ENCODE results near the gene MEX3D. TPM values are rescaled to one million over a fixed set of nuclear protein-coding genes. Genes with fewer than 3 reads are reported as not detected.
A peak's percentile ranks its signal among the peaks of the same experiment; 100 is the strongest.

The MEX3D gene
- total RNA-seq, 1 experiment from 2014 or later: 105 TPM

GRCh38 chr19:1599460-1599846, 31.3 kb upstream of the MEX3D start:
- in situ Hi-C loops (cut with HindIII; ENCODE audit: low sequenced_read_pairs): no loop called here
- DNase-seq (ENCODE audit: low spot score): no peak

DNA sequence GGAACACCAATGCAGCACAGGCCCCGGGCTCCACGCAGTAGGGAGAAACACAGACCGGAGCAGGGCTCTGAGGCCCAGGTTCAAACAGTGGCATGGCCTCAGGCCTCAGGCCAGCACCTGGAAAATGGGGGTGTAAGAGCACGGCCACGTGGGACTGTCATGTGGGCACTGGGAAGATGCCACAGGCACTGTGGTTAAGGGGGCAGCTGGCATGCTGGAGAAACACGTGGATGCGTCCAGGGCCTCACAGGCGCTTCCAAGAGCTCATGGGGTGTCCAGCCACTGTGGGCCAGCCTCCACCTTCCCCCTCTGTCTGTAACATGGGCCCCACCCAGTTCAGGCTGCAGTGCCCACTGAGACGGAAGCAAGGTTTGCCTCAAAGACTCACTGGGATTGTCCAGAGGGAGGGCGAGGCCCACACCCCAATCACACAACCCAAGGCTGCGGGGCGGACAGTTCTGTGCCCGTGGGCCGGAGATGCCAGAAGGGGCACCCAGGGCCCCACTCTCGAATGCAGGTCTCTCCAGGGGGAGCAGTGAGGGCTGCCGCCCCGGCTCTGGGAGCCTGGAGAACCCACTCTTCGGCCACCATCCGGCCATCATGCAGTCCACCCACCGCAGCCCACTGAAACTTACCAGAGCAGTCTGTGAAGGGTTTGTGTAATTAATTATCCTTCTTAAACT, 30.8 kb upstream of the MEX3D start:
- DNase-seq (ENCODE audit: low spot score): no peak
- in situ Hi-C loops (cut with HindIII; ENCODE audit: low sequenced_read_pairs): no loop called here

DNA sequence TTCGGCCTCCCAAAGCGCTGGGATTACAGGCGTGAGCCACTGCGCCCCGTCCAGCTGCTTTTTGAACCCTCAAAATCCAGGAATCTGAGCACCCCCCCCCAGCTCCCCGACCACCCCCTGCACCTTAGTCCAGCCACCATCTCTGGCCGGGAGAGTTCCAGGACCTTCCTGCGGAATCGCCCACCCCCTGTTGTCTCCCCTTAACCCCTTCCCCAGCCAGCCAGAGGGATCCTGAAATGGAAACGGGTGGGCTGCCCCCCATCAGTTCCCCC, 25.3 kb upstream of the MEX3D start:
- in situ Hi-C loops (cut with HindIII; ENCODE audit: low sequenced_read_pairs): no loop called here
- DNase-seq (ENCODE audit: low spot score): no peak

DNA sequence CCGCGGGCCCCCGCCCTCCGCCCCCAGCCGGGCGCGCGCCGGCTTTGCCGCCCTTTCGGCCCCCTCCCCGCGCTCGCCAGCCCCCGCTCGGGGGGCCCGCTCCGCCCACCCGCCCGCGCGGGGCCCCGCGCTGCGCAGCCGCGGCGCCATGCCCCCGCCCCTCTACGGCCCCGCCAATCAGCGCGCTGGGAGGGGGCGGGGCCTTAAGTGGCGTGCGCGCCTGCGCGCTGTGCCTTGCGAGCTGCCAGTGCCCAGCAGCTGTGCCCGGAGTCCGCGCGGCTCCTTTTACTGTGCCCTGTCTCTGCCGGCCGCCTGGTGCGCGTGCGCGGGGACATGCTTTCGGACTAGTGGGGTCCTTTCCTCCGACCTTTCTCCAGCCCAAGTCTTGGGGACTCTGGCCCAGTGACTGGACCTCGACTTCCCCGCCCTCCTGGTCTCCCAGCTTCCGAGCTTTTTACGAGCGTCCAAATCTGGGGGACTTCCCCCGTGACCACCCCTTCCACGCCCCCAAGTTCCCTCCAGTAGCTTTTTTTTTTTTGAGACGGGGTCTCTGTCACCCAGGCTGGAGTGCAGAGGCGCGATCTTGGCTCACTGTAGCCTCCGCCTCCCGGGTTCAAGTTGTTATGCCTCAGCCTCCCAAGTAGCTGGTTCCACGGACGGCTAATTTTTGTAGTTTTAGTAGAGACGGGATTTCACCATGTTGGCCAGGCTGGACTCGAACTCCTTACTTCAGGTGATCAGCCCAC, 24.8 kb upstream of the MEX3D start, which contains the start of gene MBD3:
TSS of gene MBD3 (minus strand) at position 111 of the 746 bp plus-strand sequence. CDS start 234 bp downstream, outside the sequence.
- DNase-seq (ENCODE audit: low spot score): peak; percentile 93
- in situ Hi-C loops (cut with HindIII; ENCODE audit: low sequenced_read_pairs): no loop called here

DNA sequence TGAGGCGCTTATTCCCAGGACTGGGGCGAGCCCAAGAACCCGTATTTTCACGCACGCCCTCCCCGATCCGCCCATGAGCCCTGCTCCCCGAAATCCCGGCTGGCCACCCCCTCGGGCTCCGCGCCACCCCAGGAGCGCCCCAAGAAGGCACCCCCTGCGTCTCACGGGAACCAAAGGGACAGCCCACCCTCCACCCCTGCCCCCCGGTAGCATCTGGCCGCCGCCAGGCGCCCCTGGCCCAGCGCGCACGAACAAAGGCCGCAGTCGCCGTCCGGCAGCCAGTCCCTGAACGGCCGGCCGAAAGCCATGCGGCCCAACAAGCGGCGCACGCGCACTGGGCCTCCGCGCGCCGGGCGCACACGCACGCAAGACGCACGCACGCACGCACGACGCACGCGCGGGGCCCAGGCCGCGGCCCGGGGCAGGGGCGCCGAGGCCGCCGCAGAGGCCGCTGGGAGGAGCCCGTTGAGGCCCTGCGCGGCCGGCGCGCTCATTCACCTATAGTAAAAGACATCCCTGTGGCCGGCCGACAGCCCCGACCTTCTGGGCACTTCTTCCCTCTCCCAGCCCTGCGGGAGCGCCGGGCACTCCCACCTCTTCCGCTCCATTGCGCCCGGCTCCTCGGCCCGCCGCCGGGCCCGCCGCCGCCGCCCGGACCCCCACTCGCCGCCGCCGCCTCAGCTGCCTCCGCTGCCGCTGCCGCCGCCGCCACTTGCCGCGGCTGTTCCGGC, 24.1 kb upstream of the MEX3D start:
- DNase-seq (ENCODE audit: low spot score): peak; percentile 80
- in situ Hi-C loops (cut with HindIII; ENCODE audit: low sequenced_read_pairs): no loop called here

GRCh38 chr19:1591421-1592023, 23.4 kb upstream of the MEX3D start:
- DNase-seq (ENCODE audit: low spot score): no peak

GRCh38 chr19:1590641-1591397, 22.7 kb upstream of the MEX3D start:
- in situ Hi-C loops (cut with HindIII; ENCODE audit: low sequenced_read_pairs): no loop called here
- DNase-seq (ENCODE audit: low spot score): no peak

More at GRCh38 chr19:1591421-1592023, 23.4 kb upstream of the MEX3D start:
- in situ Hi-C loops (cut with HindIII; ENCODE audit: low sequenced_read_pairs): no loop called here

DNA sequence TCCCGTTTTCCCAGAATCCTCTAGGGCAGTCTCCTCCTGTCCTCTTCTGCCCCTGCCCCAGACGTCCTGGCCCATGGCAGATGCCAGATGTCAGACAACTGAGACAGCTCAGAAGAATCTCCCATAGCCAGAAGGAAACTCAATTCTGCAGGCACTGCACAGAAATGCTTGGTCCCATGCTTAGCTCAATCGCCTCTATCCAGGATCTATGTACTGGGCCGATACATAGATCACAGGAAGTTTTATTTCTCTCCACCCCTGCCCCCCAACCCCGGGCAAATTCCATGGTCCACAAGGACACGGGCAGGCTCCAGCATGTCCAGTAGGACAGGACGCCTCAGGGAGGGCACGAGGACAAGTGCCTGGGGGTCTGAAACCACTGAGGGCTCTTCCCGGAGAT, 19.7 kb upstream of the MEX3D start:
- in situ Hi-C loops (cut with HindIII; ENCODE audit: low sequenced_read_pairs): no loop called here
- no peak for DNase-seq (ENCODE audit: low spot score)

DNA sequence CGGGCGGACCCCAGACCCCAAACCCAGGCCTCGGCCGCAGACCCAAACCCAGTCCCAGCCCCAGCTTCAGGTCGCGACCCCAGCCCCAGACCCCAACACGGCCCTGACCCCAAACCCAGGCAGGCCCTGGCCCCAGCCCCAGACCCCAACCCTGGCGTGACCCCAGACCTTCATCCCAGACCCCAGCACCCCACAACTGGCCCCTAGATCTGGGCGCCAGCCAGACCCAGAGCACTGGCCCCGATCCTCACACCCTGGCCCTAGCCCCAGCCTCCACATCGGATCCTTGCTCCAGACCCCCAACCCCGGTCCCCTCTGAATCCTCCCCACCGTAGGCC, 17.1 kb upstream of the MEX3D start:
- no peak for DNase-seq (ENCODE audit: low spot score)
- in situ Hi-C loops (cut with HindIII; ENCODE audit: low sequenced_read_pairs): no loop called here

- no peak for DNase-seq (ENCODE audit: low spot score)
- in situ Hi-C loops (cut with HindIII; ENCODE audit: low sequenced_read_pairs): no loop called here
Measured at GRCh38 chr19:1584500-1585242, 16.5 kb upstream of the MEX3D start.

GRCh38 chr19:1582201-1582600, 14.1 kb upstream of the MEX3D start:
- DNase-seq (ENCODE audit: low spot score): no peak
- in situ Hi-C loops (cut with HindIII; ENCODE audit: low sequenced_read_pairs): no loop called here

- no peak for DNase-seq (ENCODE audit: low spot score)
- in situ Hi-C loops (cut with HindIII; ENCODE audit: low sequenced_read_pairs): no loop called here
Measured at GRCh38 chr19:1580957-1581356, 12.8 kb upstream of the MEX3D start.

DNA sequence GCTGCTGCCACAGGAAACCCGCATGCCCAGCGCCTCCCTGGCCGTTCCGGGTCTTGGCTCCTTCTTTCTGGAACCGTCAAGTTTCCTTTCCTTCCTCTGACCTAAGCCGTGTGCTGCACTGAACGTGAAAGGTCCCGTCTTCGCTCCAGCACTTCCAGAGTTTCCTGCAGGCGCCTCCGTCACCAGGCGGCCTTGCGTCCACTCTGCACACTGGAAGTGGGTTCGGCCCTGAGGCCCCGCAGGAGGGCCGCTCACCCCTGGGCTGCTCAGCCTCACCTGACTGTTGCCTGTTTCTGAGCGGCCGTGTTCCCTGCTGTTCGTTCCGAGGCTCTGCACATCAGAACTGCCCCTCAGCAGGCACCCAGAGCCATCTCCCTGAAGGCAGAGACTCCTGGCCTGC, 12.3 kb upstream of the MEX3D start:
- in situ Hi-C loops (cut with HindIII; ENCODE audit: low sequenced_read_pairs): no loop called here
- DNase-seq (ENCODE audit: low spot score): no peak

GRCh38 chr19:1579222-1579621, 11.1 kb upstream of the MEX3D start:
- in situ Hi-C loops (cut with HindIII; ENCODE audit: low sequenced_read_pairs): no loop called here
- no peak for DNase-seq (ENCODE audit: low spot score)

GRCh38 chr19:1577929-1578618, 9.9 kb upstream of the MEX3D start:
- DNase-seq (ENCODE audit: low spot score): peak; percentile 23
- in situ Hi-C loops (cut with HindIII; ENCODE audit: low sequenced_read_pairs): no loop called here

DNA sequence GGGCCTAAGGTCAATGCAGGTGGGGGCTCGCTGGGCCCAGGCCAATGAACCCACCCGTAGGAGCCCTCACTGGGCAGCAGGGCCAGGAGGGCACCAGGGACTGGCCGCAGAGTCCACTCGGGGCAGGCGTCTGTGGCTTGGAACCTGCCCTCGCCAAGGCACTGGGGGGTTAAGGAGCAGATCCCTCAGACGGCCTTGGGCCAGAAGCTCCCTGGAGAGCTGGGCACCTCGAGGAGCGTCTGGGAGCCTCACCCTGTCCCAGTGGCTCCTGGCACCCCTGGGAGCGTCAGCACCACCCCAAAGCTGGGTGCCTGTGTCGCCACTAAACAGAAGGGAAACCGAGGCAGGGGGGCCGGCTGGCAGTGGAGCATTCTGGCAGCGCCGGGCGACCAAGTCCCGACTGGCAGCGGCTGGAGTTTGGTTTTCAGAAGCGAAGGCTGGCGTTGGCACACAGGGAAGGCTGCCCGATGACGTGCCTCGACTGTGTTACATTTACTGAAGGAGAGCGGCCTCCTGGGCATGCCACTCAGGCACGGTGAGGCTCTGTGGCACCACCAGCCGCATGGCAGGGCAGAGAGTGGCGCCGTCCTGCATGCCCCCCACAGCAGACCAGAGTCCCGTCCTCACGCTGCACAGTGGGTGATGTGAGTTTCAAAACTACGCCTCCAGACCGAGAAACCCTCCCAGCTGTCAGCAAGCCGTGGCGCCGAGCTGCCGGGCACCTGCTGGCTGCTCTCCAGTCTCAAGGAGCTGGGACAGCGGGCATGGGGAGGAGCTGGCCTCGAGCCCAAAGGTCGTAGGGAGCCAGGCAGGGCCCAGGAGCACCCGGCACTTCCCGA, 9.2 kb upstream of the MEX3D start:
- no peak for DNase-seq (ENCODE audit: low spot score)
- in situ Hi-C loops (cut with HindIII; ENCODE audit: low sequenced_read_pairs): no loop called here
